Mesendoderm (in vitro differentiated cells): ENCODE measurements around the gene SNX8.

Experiments
- DNase-seq: peaks from one replicate; pipeline ENCODE4 v3.0.0; 2013
- H2AK5ac ChIP-seq: 2 replicates; pipeline ENCODE4 v1.6.1; 2013; ENCODE audit warnings: low read length, inconsistent platforms
- H2BK120ac ChIP-seq: 2 replicates; pipeline ENCODE4 v1.6.1; 2013; ENCODE audit warnings: low read depth, mild to moderate bottlenecking, low read length, moderate library complexity, mixed read lengths
- H2BK15ac ChIP-seq: replicated peaks from 2 replicates; pipeline ENCODE4 v1.6.1; 2013; ENCODE audit warnings: low read depth, mild to moderate bottlenecking, moderate library complexity
- H2BK5ac ChIP-seq: 2 replicates; pipeline ENCODE4 v1.6.1; 2013; ENCODE audit warnings: low read length, inconsistent platforms
- H3K18ac ChIP-seq: 2 replicates; pipeline ENCODE4 v1.6.1; 2013; ENCODE audit warnings: mild to moderate bottlenecking, low read length, mixed read lengths
- H3K23ac ChIP-seq: one replicate; pipeline ENCODE4 v1.6.1; 2013; ENCODE audit warnings: low read length
- H3K27ac ChIP-seq: 2 replicates; pipeline ENCODE4 v1.5.1; 2013; ENCODE audit warnings: low read depth, mild to moderate bottlenecking, inconsistent platforms, low read length, moderate library complexity
- H3K27me3 ChIP-seq: 2 replicates; pipeline ENCODE4 v1.6.1; 2013; ENCODE audit warnings: low read length, control low read depth, mild to moderate bottlenecking, inconsistent platforms; ENCODE audit not compliant: insufficient read depth, poor library complexity
- H3K36me3 ChIP-seq: 2 replicates; pipeline ENCODE4 v1.6.1; 2013; ENCODE audit warnings: low read length, inconsistent platforms; ENCODE audit not compliant: control insufficient read depth, insufficient read depth
- H3K4ac ChIP-seq: one replicate; pipeline ENCODE4 v1.6.1; 2013; ENCODE audit warnings: low read depth, mild to moderate bottlenecking, low read length, moderate library complexity
- H3K4me1 ChIP-seq: 2 replicates; pipeline ENCODE4 v1.6.1; 2013; ENCODE audit warnings: low read depth, low read length, inconsistent platforms; ENCODE audit not compliant: control insufficient read depth
- H3K4me2 ChIP-seq: 2 replicates; pipeline ENCODE4 v1.6.1; 2013; ENCODE audit warnings: low read length
- H3K4me3 ChIP-seq: 2 replicates; pipeline ENCODE4 v1.5.1; 2013; ENCODE audit warnings: mild to moderate bottlenecking, low read length
- H3K56ac ChIP-seq: one replicate; pipeline ENCODE4 v1.6.1; 2013; ENCODE audit warnings: low read length
- H3K79me1 ChIP-seq: 2 replicates; pipeline ENCODE4 v1.6.1; 2013; ENCODE audit warnings: low read length, inconsistent platforms
- H3K79me2 ChIP-seq: 2 replicates; pipeline ENCODE4 v1.6.1; 2013; ENCODE audit warnings: mild to moderate bottlenecking, low read length; ENCODE audit not compliant: control insufficient read depth, insufficient read depth
- H3K9ac ChIP-seq: 2 replicates; pipeline ENCODE4 v1.6.1; 2013; ENCODE audit warnings: low read length, inconsistent platforms
- H4K5ac ChIP-seq: one replicate; pipeline ENCODE4 v1.6.1; 2013; ENCODE audit warnings: low read length
- H4K8ac ChIP-seq: one replicate; pipeline ENCODE4 v1.6.1; 2013; ENCODE audit warnings: low read depth, mild to moderate bottlenecking, control low read depth, low read length, moderate library complexity
- WGBS: extraction: QIAGEN DNeasy Blood & Tissue Kit; methylation state at CpG from one replicate; pipeline ENCODE4 v1.1.7; 2013; ENCODE audit warnings: low lambda C conversion rate, missing lambda C conversion rate; ENCODE audit not compliant: insufficient coverage; ENCODE audit errors: extremely low coverage; 5-methylcytosine and 5-hydroxymethylcytosine counted together

The SNX8 gene

DNA sequence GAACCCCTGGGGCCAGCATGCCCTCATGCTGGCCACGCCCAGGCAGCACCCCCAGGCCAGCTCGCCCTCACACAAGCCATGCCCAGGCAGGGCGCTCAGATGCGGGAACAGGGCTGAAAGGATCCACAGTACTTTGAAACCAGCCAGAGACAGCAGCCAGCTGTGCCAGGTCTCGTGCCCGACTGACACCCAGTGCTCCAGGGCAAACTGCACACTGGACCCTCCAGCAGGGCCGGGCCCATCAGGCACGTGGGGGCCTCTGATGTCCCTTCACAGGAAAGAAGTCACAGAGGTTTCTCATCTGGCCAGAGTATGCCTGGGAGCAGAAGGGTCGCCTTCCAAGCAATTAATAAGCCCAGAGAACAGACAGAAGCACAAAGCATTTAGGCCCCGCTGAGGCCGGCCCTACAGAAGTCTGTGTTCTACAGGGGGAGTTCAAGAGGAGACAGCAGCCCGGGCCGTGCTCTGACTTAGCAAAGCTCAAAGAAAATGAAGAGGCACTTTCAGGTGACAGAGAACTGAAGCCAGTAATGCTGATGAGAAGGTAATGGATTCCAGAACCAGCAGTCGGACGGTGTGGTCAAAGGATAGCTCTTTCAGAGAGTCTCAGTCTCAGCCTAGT lies 102.9 kb downstream of the SNX8 start:
- Histone ChIP-seq H2AK5ac (no peak overlapping the region), H3K36me3 (peaks cover 16% of the 10 kb centered on the region), H3K79me2 (no peaks in the 10 kb centered on the region), H3K9ac (no peak overlapping the region), H2BK120ac (no peak overlapping the region), H4K5ac (no peak overlapping the region), H3K23ac (no peak overlapping the region), H3K27me3 (no peaks in the 10 kb centered on the region), H3K18ac (no peak overlapping the region), H3K27ac (no peak overlapping the region), H2BK15ac (no peak overlapping the region), H3K4ac (no peak overlapping the region), H4K8ac (no peak overlapping the region), H3K4me3 (no peak overlapping the region), H3K4me2 (no peak overlapping the region), H2BK5ac (no peak overlapping the region), H3K4me1 (no peaks in the 10 kb centered on the region), H3K79me1 (peaks cover 3% of the 10 kb centered on the region), H3K56ac (no peak overlapping the region)
- WGBS: no CpG with 5 or more reads among the region's 15 CpGs
- no peak for DNase-seq

DNA sequence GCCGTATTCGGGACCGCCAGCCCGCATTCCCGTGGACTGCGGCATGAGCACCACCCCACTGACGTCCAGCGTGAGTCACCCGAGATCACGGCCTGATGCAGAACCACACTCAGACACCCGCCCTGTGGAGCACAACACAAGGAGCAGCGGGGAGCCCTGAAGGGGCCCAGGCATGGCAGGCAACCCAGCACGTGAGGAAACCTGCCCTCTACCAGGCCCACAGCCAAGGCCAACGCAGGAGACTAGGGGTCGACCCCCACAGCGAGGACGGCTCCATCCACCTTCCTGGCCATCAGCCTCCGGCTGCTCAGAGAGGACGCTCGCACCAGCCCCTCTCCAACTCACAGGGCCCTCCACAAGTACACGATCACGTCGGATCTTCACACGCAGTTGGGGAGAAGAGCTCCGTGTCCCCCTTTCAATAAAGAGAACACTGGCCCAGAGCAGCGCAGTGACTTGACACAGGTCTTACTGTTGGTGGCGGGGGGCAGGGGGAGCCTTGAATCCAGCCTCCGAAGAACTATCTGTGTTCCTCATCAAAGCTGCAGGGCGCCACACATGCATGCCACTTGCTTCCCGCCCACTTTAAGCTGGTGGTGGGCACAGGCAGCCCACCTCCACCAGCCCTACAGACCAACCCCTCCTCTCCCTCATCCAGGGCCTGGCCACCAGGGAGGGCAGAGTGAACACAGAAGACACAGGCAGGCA lies 103.5 kb downstream of the SNX8 start:
- Histone ChIP-seq H3K79me2 (no peaks in the 10 kb centered on the region), H3K18ac (no peak overlapping the region), H2BK5ac (no peak overlapping the region), H2AK5ac (no peak overlapping the region), H3K23ac (no peak overlapping the region), H4K8ac (no peak overlapping the region), H3K4ac (no peak overlapping the region), H2BK120ac (no peak overlapping the region), H3K4me3 (no peak overlapping the region), H3K4me2 (no peak overlapping the region), H4K5ac (no peak overlapping the region), H3K4me1 (no peaks in the 10 kb centered on the region), H3K56ac (no peak overlapping the region), H2BK15ac (no peak overlapping the region), H3K27ac (no peak overlapping the region), H3K36me3 (peaks cover 13% of the 10 kb centered on the region), H3K27me3 (no peaks in the 10 kb centered on the region), H3K79me1 (peaks cover 3% of the 10 kb centered on the region), H3K9ac (no peak overlapping the region)
- no peak for DNase-seq
- WGBS: no CpG with 5 or more reads among the region's 30 CpGs

DNA sequence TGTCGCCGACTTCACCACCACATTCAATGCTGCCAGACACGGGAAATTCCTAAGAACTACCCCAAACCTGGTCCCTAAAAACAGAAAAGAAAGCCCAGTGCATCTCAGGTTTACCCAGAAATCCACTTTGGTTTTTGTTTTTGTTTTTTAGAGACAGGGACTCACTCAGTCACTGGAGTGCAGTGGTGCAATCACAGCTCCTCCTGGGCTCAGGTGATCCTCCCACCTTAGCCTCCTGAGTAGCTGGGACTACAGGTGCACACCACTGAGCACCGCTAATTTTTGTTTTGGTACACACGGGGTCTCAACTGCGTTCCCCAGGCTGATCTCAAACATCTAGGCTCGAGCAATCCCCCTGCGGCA lies 104.3 kb downstream of the SNX8 start:
- Histone ChIP-seq H3K56ac (no peak overlapping the region), H3K4me1 (no peaks in the 10 kb centered on the region), H2BK15ac (no peak overlapping the region), H2BK120ac (no peak overlapping the region), H3K4me2 (no peak overlapping the region), H4K5ac (no peak overlapping the region), H3K79me2 (no peaks in the 10 kb centered on the region), H3K27me3 (no peaks in the 10 kb centered on the region), H3K79me1 (peaks cover 3% of the 10 kb centered on the region), H3K18ac (no peak overlapping the region), H3K27ac (no peak overlapping the region), H3K4ac (no peak overlapping the region), H2BK5ac (no peak overlapping the region), H3K4me3 (no peak overlapping the region), H3K23ac (no peak overlapping the region), H3K9ac (no peak overlapping the region), H2AK5ac (no peak overlapping the region), H3K36me3 (peaks cover 13% of the 10 kb centered on the region), H4K8ac (no peak overlapping the region)
- WGBS: no CpG with 5 or more reads among the region's 8 CpGs
- DNase-seq: no peak

DNA sequence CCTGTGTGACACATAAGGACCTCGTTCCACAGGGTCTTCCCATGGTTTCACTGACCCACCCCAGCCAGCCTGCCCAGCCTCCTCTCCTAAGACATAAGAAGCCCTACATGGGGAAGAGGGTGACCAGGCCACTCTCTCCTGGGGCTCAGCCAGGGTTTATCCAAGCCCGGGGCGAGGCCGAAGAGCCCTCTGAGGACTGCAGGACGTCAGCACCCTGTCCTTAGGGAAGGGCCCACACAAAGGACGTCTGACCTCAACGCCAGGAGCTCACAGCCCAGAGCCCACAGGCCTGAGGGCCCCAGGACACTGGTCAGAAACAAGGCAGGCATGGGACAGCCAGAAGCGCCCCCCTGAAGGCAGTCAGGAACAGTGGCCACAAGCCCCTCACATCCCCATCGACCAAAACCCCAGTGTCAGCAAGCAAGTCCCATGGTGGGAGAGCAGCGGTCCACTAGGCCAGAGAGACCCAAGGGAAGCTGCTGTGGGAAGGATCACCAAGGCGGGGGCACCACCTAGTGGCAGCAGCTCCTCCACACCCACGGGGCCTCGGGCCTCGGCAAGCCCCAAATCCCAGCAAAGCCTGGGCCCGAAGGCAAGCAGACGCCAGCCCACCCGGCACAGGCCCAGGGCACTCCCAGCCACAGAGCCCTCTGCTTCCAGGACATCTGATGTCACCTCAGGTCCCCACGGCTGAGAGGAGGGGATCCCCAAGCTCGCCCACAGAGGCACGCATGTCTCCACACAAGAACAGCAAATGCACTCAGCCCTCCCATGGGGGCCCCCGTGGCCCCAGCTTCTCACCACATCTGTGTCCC lies 104.9 kb downstream of the SNX8 start:
- Histone ChIP-seq H3K4me3 (no peak overlapping the region), H3K27ac (no peak overlapping the region), H2BK120ac (no peak overlapping the region), H3K4ac (no peak overlapping the region), H3K27me3 (no peaks in the 10 kb centered on the region), H3K4me2 (no peak overlapping the region), H4K5ac (no peak overlapping the region), H3K23ac (no peak overlapping the region), H3K18ac (no peak overlapping the region), H2BK5ac (no peak overlapping the region), H3K79me1 (peaks cover 3% of the 10 kb centered on the region), H3K56ac (no peak overlapping the region), H4K8ac (no peak overlapping the region), H3K79me2 (no peaks in the 10 kb centered on the region), H3K4me1 (no peaks in the 10 kb centered on the region), H3K36me3 (peaks cover 13% of the 10 kb centered on the region), H3K9ac (no peak overlapping the region), H2BK15ac (no peak overlapping the region), H2AK5ac (no peak overlapping the region)
- DNase-seq: peak; percentile 72
- no CpG with 5 or more reads among the region's 21 CpGs for WGBS

DNA sequence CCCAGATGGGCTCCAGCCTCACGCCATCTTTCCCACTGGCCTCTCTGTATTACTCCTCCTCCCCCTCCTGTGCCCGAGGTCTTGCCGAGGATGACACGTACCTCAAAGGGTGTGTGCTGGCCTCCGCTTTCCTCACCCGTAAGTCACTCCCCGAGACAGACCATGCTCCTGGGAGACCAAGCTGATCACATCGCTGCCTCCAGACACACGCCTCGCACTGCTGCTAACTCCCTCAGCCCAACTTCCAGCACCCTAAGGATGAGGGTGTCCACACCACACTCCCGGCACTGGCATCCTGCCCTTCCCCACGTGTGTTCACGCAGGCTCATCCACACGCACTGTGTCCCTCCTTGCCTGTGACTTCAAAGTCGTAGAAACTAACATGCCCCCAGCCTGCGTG lies 105.5 kb downstream of the SNX8 start:
- peaks cover 3% of the 10 kb centered on the region for H3K79me1 ChIP-seq
- H3K4me3 ChIP-seq: no peak overlapping the region
- H2AK5ac ChIP-seq: no peak overlapping the region
- no peak overlapping the region for H2BK15ac ChIP-seq
- H3K4me1 ChIP-seq: no peaks in the 10 kb centered on the region
- no peak overlapping the region for H2BK5ac ChIP-seq
- H3K4ac ChIP-seq: no peak overlapping the region
- no peak for DNase-seq
- no peak overlapping the region for H3K9ac ChIP-seq
- no peak overlapping the region for H3K27ac ChIP-seq
- no peak overlapping the region for H3K4me2 ChIP-seq
- H4K8ac ChIP-seq: no peak overlapping the region
- H4K5ac ChIP-seq: no peak overlapping the region
- no peak overlapping the region for H3K56ac ChIP-seq
- H3K27me3 ChIP-seq: no peaks in the 10 kb centered on the region
- H3K18ac ChIP-seq: no peak overlapping the region
- no peak overlapping the region for H2BK120ac ChIP-seq
- no peaks in the 10 kb centered on the region for H3K79me2 ChIP-seq
- no CpG with 5 or more reads among the region's 16 CpGs for WGBS
- peaks cover 11% of the 10 kb centered on the region for H3K36me3 ChIP-seq
- H3K23ac ChIP-seq: no peak overlapping the region
